AG08396 (cell line): ENCODE data around the gene CBFB.
A peak's percentile ranks its signal among the peaks of the same experiment; 100 is the strongest.
"Not testable (repeated sequence)": the region's sequence is repeated elsewhere in the genome, so short reads cannot be mapped to it uniquely, and the experiment has no call there.

Source experiments
- DNase-seq: peaks from one replicate; pipeline ENCODE4 v3.0.0; 2012; ENCODE audit warnings: low spot score, mixed read lengths

CBFB gene

GRCh38 chr16:67028696-67029253 lies at the start of gene CBFB:
Gene CBFB (plus strand): TSS chr16:67029149. CDS start chr16:67029408, 259 bp downstream.
- peak; percentile 99 for DNase-seq

DNA sequence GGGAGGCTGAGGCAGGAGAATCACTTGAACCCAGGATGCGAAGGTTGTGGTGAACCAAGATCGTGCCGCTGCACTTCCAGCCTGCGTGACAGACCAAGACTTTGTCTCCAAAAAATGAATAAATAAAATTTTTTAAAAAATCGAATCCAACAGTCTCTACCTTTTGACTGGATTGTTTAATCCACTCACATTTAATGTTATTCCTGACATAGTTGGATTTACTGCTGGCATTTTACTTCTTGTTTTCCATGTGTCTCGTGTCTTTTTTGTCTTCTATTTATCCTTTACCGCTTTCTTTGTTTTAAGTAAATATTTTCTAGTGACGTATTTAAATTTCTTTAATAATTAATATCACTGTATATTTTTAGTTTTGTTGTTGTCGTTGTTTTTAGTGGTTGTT lies 45.9 kb upstream of the CBFB start:
- no peak for DNase-seq

- no peak for DNase-seq
These were observed 44.0 kb upstream of the CBFB start for GRCh38 chr16:66984892-66985311.

- no peak for DNase-seq
These were observed 42.4 kb upstream of the CBFB start for GRCh38 chr16:66986559-66986958.

DNA sequence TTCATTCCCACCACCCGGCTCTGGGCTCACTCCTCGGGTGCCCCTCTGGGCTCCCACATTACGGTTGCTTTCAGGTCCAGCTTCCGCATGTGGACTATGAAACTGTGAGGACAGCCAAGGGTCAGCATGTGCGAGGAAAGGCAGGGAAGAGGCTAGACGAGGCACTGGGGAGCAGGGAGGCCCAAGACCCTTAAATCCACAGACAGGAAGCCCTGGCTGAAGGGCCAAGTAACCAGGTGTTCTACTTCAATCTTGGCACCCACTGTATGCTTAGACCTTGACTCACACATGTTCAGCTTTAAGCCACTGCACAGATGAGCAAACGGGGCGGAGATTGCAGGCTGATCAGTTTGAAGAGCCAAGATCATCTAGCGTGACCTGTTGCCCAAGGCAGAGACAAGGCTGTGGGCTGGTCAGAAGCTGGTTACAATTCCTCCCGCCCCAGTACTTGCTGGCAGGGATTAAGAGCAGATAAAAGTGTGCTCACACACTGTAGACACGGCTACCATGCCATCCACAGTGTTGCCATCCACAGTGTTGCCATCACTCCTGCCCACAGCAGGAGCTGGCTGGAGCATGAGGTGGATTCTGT lies 40.7 kb upstream of the CBFB start, which contains the start of gene CES4A:
CES4A (plus strand) TSS at position 393 of the 592 bp plus-strand sequence; CDS start at position 577, 184 bp downstream.
- no peak for DNase-seq

DNA sequence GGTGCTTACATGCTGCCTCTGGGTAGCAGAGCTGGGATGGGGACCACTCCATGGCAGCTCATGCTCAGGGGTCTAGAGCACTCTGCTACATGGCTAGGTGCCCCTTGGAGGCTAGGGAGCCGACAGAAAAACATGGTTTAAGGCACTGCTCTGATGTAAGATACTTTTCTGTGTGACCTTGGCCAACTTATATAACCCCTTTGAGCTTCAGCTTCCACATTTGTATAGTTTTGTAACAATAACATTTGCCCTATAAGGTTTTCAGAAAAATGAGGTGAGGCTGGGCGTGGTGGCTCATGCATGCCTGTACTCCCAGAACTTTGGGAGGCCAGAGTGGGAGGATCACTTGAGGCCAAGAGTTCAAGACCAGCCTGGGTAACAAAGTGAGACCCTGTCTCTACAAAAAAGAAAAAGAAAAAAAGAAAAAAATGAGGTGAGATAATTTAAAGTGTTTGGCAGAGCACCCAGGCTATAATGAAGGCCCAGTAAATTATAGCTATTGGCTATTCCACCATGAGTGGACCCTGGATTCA lies 37.3 kb upstream of the CBFB start:
- DNase-seq = no peak

- not testable (repeated sequence) for DNase-seq
These were observed 35.4 kb upstream of the CBFB start for GRCh38 chr16:66993558-66993957.

DNA sequence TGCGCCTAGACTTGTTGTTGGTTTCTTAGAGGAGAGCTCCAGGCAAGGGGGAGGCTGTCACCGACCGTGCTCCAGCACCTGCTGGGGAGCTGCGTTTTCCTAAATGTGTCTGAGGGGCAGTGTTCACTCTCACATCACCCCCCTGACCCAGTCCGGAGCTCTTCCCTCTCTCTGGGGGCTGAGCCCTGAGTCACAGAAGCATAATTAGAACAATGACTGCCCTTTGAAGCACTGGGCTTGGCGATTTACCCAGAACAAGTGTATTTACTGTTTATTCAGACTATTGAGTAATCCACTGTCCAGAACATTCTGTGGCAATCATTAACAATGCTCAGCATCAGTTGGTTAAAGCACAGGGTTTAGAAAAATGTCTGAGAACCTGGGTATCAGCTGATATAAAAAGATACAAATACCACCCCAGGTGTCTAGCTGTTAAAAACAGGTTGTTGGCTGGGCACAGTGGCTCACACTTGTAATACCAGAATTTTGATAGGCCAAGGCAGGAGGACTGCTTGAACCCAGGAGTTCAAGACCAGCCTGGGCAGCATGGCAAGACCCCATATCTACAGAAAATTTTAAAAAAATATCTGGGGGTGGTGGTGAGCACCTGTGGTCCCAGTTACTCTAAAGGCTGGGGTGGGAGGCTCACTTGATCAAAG lies 32.5 kb upstream of the CBFB start:
- DNase-seq = peak; percentile 75

GRCh38 chr16:66996983-66997358 lies 32.0 kb upstream of the CBFB start:
- DNase-seq = no peak

DNA sequence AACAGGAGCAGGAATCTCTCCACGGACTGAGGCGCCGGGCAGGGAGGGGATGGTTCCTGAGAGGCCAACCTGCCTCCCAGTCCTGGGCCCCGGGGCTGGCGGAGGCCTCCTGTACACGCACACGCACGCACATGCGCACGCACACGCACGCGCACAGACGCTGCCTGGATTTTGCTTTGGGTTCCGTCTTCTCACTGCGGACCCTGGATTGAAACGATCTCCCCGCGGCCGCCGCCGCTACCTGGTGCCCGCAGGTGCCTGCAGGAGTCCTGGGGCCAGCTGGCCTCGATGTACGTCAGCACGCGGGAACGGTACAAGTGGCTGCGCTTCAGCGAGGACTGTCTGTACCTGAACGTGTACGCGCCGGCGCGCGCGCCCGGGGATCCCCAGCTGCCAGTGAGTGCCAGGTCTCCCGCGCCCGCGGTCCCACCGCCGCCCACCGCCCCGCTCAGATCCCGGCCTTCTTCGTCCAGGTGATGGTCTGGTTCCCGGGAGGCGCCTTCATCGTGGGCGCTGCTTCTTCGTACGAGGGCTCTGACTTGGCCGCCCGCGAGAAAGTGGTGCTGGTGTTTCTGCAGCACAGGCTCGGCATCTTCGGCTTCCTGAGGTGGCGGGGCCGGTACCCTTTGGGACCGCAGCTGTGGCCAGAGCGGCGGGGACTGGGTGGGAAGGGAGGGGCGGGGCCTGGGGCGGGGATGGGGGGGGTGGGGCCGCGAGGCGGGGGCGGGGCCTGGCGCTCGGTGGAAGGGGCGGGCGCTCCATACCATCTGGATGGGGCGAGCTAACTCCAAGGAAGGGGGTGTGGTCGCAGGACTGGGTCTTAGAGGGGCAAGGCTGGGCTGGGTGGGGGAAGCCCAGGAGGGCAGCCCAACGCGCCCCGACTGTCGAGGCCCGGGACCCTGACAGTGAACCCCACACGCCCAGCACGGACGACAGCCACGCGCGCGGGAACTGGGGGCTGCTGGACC lies 28.3 kb upstream of the CBFB start:
- DNase-seq = peak; percentile 84

DNA sequence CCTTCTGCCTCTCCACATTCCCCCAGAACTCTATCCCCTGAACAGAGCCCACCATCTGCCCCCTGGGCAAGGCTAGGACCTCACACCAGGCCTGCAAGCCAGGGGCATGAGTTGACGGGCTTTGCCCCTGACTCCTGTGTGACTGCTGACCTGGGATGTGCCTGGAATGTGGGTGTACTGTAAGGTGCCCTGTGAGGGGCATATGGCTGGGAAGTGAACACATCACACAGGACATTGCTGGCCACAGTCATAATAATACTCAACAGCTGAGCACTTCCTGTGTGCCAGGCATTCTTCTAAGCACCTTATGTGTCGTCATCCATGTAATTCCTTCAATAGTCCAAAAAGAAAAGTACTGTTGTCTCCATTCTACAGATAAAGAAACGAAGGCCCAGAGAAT lies 27.2 kb upstream of the CBFB start:
- DNase-seq = no peak

- DNase-seq = no peak
These were observed 21.9 kb upstream of the CBFB start for GRCh38 chr16:67006930-67007658.

GRCh38 chr16:67009158-67009557 lies 19.8 kb upstream of the CBFB start:
- no peak for DNase-seq

DNA sequence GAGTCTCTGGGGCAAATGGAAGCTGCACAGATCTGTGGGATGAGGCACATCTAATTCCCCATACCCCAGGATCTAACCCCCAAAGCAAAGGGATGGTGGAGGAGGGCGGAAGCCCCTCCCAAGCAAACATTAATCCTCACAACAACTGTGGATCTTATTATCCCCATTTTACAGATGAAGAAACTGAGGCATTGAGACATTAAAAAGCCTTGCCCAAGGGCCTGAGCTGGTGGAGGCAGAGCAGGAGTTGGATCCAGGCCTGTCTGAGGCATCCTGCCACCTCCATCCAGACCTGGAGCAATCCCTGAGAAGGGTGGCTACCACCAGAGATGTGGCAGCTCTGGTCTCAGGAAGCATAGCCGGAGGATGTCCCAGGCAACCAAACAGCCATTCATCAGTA lies 17.7 kb upstream of the CBFB start:
- DNase-seq = no peak

DNA sequence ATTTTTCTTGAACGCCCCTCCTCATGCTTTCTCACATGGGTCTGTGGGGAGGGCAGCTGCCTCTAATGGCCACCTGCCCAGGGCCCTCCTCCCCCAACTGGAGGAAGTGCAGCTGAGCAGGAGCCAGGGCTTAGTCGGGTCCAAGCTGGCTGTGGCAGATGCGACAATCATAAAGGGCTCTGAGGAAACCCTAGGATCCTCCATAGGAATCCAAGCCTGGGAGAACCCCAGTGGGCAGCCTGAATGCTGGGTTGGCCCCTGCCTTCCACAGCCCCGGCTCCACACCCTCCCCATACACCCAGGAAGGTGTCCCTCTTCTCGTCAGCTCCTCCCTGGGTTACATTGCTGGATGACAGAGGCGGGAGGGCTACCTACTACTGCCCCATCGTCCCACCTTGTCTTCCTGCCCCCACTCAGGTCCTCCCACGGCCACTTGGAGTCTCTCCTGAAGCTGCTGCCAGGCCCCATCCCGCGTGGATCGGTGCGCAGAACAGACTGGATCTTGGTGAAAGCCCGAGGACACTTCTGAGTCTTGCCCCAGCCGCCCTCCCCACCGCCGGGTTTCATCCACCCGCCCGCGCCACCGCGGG lies 15.6 kb upstream of the CBFB start:
- DNase-seq = no peak

- DNase-seq = peak; percentile 80
These were observed 14.9 kb upstream of the CBFB start for GRCh38 chr16:67013823-67014633.

- no peak for DNase-seq
These were observed 14.2 kb upstream of the CBFB start for GRCh38 chr16:67014634-67015312.

GRCh38 chr16:67015313-67015731 lies 13.6 kb upstream of the CBFB start:
- no peak for DNase-seq

DNA sequence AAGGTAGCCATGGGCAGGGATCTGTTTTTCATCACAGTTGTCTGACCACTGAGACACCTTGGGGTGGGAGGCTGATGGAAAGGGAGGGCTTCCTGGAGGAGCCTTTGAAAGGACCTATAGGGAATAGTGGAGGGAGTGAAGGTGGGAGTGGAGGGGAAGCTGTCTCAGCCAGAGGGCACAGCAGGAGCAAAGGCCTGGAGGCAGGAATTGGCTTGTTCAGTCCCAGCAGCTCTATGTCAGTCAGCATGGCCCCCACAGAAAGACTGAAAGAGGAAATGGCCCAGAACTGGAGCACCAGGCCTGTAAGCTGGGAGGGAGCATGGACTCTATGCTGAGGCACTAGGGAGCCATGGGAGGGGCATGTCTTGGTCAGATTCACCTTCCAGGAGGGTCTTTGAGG lies 12.8 kb upstream of the CBFB start:
- no peak for DNase-seq
